Tibial nerve (tissue), 4 donors: ENCODE data around the gene PPT2. TPM values are rescaled to one million over a fixed set of nuclear protein-coding genes. Genes with fewer than 3 reads are reported as not detected.
A peak's percentile ranks its signal among the peaks of the same experiment; 100 is the strongest.

ENCODE experiments used
- DNase-seq, 2 donors: peaks; one replicate each; pipeline ENCODE4 v3.0.0-alpha.2; 2019; ENCODE audit warnings: low spot score in 2 of 2
- H3K27ac ChIP-seq, 4 donors: fragments of 200-600 bp; sonication (generic) in 3 of 4; one replicate each; pipeline ENCODE4 v1.5.1; 2017 to 2019; ENCODE audit warnings: mild to moderate bottlenecking in 1 of 4
- H3K27me3 ChIP-seq, 2 donors: fragments of 200-600 bp; sonication (generic) in 1 of 2; one replicate each; pipeline versions ENCODE4 v1.5.1 to v1.6.0; 2017 to 2019
- H3K36me3 ChIP-seq, 3 donors: fragments of 200-600 bp; sonication (generic); one replicate each; pipeline ENCODE4 v1.5.1; 2018 to 2019
- H3K4me1 ChIP-seq, 4 donors: fragments of 200-600 bp; sonication (generic) in 3 of 4; one replicate each; pipeline ENCODE4 v1.5.1; 2017 to 2019
- H3K4me3 ChIP-seq, 4 donors: fragments of 200-600 bp; sonication (generic) in 3 of 4; one replicate each; pipeline ENCODE4 v1.5.1; 2017 to 2019; ENCODE audit warnings: mild to moderate bottlenecking in 1 of 4, moderate library complexity in 1 of 4
- H3K9me3 ChIP-seq, 4 donors: fragments of 200-600 bp; sonication (generic) in 3 of 4; one replicate each; pipeline ENCODE4 v1.5.1; 2017 to 2019
- EP300 ChIP-seq, 2 donors: sonication (generic); formaldehyde crosslinking; IDR thresholded peaks; one replicate each; pipeline ENCODE4 v1.6.1; 2017; ENCODE audit warnings: antibody characterized with exemption in 2 of 2, mild to moderate bottlenecking in 1 of 2
- POLR2A ChIP-seq, 2 donors: fragments of 450-650 bp; IDR thresholded peaks; one replicate each; pipeline ENCODE4 v1.6.1; 2017; ENCODE audit warnings: antibody characterized with exemption in 2 of 2, mild to moderate bottlenecking in 2 of 2, moderate library complexity in 2 of 2
- WGBS, 2 donors: methylation state at CpG; one replicate each; pipeline ENCODE4 v1.1.5; 2018; 5-methylcytosine and 5-hydroxymethylcytosine counted together
- total RNA-seq, 4 donors: library from RNA; depleted of rRNA; stranded (reverse); fragments of >200 nt; gene quantifications; one replicate each; pipeline ENCODE4 v1.1.0, GENCODE V29; 2016
- TF ChIP-seq, protein P1 (sequence below), 5 experiments: fragments of 200-600 bp in 3 of 5; fragments of 450-650 bp in 2 of 5; sonication (generic) in 3 of 5; IDR thresholded peaks; one replicate each; pipeline ENCODE4 v1.5.1; 2016 to 2019; ENCODE audit warnings: antibody characterized with exemption in 5 of 5, mild to moderate bottlenecking in 3 of 5, moderate library complexity in 2 of 5

PPT2 gene
- total RNA-seq, 4 donors from 2014 or later = 33.0 to 75.2 (median 40.1) TPM

DNA sequence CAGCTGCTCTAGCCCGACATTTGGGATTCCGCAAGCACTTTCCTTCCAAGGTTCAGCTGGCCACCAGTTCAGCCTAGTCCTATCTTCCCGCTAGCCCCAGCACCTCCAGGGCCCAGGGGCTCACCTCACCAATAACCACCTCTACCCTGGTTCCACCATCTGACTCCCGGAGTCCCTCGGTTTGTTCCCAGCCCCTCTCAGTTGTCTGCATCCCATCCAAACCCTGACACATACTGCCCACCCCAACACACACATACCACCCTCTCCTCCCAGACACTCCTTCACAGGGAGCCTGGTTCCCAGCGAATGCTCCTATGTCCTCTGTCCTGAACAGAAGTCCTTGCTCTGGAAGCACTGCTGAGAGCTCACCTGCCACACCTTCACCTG lies 45.2 kb upstream of the PPT2 start:
- WGBS, 2 donors = 27 to 30% methylated on average over 6 of the region's 6 CpGs
- no peaks in the 10 kb centered on the region for H3K9me3 ChIP-seq
- peak overlapping the region; percentile 73 to 93 (median 84) for H3K27ac ChIP-seq
- H3K4me1 ChIP-seq = peaks cover 0 to 92% (median 63%) of the 10 kb centered on the region in 4 donors
- H3K36me3 ChIP-seq = no peaks in the 10 kb centered on the region
- no peak for TF ChIP-seq EP300 (IDR thresholded peaks at IDR 0.05)
- TF ChIP-seq, protein P1, sequence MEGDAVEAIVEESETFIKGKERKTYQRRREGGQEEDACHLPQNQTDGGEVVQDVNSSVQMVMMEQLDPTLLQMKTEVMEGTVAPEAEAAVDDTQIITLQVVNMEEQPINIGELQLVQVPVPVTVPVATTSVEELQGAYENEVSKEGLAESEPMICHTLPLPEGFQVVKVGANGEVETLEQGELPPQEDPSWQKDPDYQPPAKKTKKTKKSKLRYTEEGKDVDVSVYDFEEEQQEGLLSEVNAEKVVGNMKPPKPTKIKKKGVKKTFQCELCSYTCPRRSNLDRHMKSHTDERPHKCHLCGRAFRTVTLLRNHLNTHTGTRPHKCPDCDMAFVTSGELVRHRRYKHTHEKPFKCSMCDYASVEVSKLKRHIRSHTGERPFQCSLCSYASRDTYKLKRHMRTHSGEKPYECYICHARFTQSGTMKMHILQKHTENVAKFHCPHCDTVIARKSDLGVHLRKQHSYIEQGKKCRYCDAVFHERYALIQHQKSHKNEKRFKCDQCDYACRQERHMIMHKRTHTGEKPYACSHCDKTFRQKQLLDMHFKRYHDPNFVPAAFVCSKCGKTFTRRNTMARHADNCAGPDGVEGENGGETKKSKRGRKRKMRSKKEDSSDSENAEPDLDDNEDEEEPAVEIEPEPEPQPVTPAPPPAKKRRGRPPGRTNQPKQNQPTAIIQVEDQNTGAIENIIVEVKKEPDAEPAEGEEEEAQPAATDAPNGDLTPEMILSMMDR (IDR thresholded peaks at IDR 0.05) = no peak
- no peak for TF ChIP-seq POLR2A (IDR thresholded peaks at IDR 0.05)
- no peak for DNase-seq
- H3K4me3 ChIP-seq = peak overlapping the region; percentile 24 to 62 (median 34)
- H3K27me3 ChIP-seq = no peaks in the 10 kb centered on the region

DNA sequence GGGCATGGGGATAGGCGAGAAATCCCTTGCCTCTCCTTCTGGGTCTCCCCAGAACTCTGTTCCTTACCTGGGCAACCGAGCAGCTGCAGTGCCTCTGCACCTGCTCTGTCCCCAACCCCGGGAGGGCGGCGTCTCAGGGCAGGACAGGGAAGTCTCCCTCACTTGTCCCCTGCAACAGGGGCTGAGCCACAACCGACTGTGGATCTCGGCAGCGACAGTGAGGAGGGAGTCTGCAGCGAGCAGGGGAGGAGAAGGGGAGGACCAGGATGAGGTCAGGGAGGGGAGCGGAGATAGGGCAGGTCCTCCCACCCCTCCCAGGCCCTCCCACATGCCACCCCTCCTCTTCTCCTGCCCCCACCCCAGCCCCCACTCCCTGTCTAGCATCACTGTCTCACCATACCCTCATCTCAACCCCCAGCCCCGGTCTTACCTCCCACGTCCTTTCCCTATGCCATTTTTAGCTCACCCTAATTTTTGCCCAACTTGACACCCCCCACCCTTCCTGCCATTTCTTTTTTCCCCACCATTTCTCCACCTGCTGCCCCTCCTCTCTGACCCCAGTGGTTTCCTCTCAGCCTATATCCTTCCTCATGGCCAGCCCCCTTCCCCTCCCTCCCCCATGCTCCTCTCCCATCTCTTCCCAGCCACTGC lies 44.7 kb upstream of the PPT2 start, which contains the start of gene TNXB:
Gene TNXB, minus strand, starts transcription at position 225 of the 651 bp plus-strand sequence. CDS start 11,140 bp downstream, outside the sequence.
- WGBS, 2 donors = 6% methylated on average over 9 to 12 of the region's 12 CpGs
- H3K27ac ChIP-seq = peak within 1 kb of the TSS; percentile 73 to 93 (median 84)
- H3K4me1 ChIP-seq = peaks cover 0 to 96% (median 68%) of the 10 kb centered on the region in 4 donors
- TF ChIP-seq, protein P1 (IDR thresholded peaks at IDR 0.05) = no peak
- TF ChIP-seq EP300 (IDR thresholded peaks at IDR 0.05) = peak in 1 of 2 donors; percentile 27
- DNase-seq = no peak
- H3K9me3 ChIP-seq = no peaks in the 10 kb centered on the region
- no peaks in the 10 kb centered on the region for H3K36me3 ChIP-seq
- no peaks in the 10 kb centered on the region for H3K27me3 ChIP-seq
- peak within 1 kb of the TSS; percentile 24 to 62 (median 34) for H3K4me3 ChIP-seq

DNA sequence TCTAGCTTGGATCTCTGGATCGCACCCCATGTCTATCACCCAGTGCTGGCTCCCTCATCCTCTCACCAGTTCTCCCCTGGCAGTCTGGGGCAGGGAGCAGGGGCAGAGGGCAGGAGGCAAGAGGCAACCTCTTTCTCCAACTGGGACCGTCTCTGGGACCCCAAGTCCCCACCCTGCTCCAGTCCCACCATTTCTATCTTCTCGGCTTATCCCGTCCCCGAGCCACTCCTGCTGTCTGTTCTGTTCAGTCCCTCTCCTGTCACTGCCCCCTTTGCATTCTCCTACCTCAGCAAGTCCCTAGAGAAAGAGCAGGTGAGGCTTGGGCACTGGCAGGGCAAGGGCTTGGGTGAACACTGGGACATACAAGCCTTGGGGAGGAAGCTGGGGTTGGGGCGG lies 44.2 kb upstream of the PPT2 start:
- TF ChIP-seq, protein P1 (IDR thresholded peaks at IDR 0.05) = no peak
- TF ChIP-seq POLR2A (IDR thresholded peaks at IDR 0.05) = no peak
- no peak for TF ChIP-seq EP300 (IDR thresholded peaks at IDR 0.05)
- no peaks in the 10 kb centered on the region for H3K9me3 ChIP-seq
- peak overlapping the region; percentile 73 to 93 (median 84) for H3K27ac ChIP-seq
- no peak for DNase-seq
- peak overlapping the region in 1 of 4 donors; percentile 62 for H3K4me3 ChIP-seq
- H3K4me1 ChIP-seq = peaks cover 0 to 97% (median 72%) of the 10 kb centered on the region in 4 donors
- WGBS, 2 donors = 38 to 45% methylated on average over 6 of the region's 6 CpGs
- no peaks in the 10 kb centered on the region for H3K27me3 ChIP-seq
- H3K36me3 ChIP-seq = peaks cover 0 to 5% (median 0%) of the 10 kb centered on the region in 3 donors

DNA sequence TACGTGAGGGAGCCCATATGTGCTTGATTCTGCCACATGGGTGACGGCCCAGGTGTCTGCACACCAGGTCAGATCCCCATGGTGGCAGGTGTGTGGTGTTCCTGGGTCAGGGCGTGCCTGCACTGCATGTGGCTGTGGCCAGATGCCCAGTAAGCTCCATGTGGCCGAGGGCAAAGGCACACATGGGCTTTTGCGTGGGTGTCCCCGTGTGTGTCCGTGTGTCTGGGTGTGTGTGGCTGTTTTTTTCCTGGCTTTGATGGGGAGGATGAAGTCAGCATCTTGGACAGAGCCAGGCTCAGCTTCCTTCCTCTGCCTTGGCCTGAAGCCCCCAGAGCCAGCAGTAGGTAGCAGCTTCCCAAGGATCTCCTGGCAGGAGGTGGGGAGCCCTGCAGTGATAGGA lies 43.3 kb upstream of the PPT2 start:
- DNase-seq = no peak
- Histone ChIP-seq H3K27ac (peak overlapping the region; percentile 73 to 93 (median 84)), H3K4me1 (peaks cover 0 to 93% (median 72%) of the 10 kb centered on the region in 4 donors)

More for the DNA sequence above, 43.3 kb upstream of the PPT2 start:
- Histone ChIP-seq H3K9me3 (no peaks in the 10 kb centered on the region), H3K4me3 (no peak overlapping the region), H3K36me3 (peaks cover 0 to 14% (median 2%) of the 10 kb centered on the region in 3 donors), H3K27me3 (no peaks in the 10 kb centered on the region)
- 24 to 30% methylated on average over 4 to 7 of the region's 7 CpGs for WGBS, 2 donors
- TF ChIP-seq, protein P1 (IDR thresholded peaks at IDR 0.05) = no peak
- peak in 1 of 2 donors; percentile 41 for TF ChIP-seq EP300 (IDR thresholded peaks at IDR 0.05)
- peak in 1 of 2 donors; percentile 11 for TF ChIP-seq POLR2A (IDR thresholded peaks at IDR 0.05)
